Measurements from ENCODE around the gene LRIT3. TPM values are rescaled to one million over a fixed set of nuclear protein-coding genes. Genes with fewer than 3 reads are reported as not detected.
A peak's percentile ranks its signal among the peaks of the same experiment; 100 is the strongest.

The LRIT3 gene
- total and polyA plus RNA-seq, 2 of the 13 experiments (the other 11 are each of a cell fraction or from before 2014, with no cell fraction given) = 0.03 TPM; not detected in 1

DNA sequence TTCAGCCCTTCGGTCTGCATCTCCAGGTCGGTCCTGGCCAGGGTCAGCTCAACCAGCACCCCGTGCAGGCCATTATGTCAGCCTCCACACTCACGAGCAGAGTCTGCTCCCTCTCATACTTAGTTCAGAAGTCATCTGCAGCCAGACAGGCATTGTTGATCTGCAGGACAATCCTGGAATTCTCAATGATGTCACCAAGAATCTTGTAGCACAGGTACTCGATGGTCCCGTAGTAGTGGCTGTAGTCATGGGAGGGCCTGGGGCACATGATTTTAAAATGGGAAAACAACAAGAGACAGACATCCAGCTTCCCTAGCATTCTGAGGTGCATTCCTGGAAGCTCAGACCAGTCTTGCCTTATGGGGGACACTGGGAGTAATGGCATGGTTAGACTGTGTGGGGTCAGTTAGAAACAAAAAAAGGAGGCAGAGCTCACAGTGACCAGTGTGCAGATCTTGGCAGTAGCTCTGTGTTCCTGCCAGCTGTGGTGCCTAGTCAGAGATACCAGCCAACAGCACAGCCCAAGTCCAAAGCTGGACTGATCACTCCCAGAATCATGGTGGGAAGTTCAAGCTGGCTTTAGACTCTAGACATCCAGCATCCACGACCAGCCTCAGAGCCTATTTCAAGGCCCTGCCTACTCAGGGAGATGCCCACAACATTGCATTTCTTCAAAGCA lies 31.9 kb downstream of the LRIT3 start:
- H3K9me3 ChIP-seq (ENCODE audit: low read length) = no peaks in the 10 kb centered on the region
- in situ Hi-C loops (cut with HindIII; ENCODE audit: extremely low pct_ligation_motif_present, low pct_unique_long_range_greater_than_20kb) (no loop called here), intact Hi-C loops (cut with micrococcal nuclease; ENCODE audit: unreplicated experiment) (no loop called here)
- FAIRE-seq (no peak), ATAC-seq (peak; percentile 39; the same call in 1 of the 3 replicates), DNase-seq (ENCODE audit: low spot score) (no peak)
- no peaks in the 10 kb centered on the region for H4K20me1 ChIP-seq (ENCODE audit: insufficient read depth, low read length)
- no peaks in the 10 kb centered on the region for H3K4me1 ChIP-seq (ENCODE audit: insufficient read depth, low read length)
- H3K36me3 ChIP-seq (replicated peaks in 1 of 2; ENCODE audit: control insufficient read depth in 1 of 2, insufficient read depth in 2 of 2, low read length in 2 of 2) = no peaks in the 10 kb centered on the region
- POLR2A ChIA-PET = no interaction called here
- no peaks in the 10 kb centered on the region; a peak in 2 of 5 replicates for H3K27me3 ChIP-seq (ENCODE audit: control insufficient read depth in 1 of 2, insufficient read depth in 2 of 2, low read length in 2 of 2)
- no peak overlapping the region for H3K4me3 ChIP-seq (replicated peaks in 1 of 3; ENCODE audit: insufficient read depth in 1 of 3, low read depth in 2 of 3, low read length in 3 of 3)
- H3K4me2 ChIP-seq (ENCODE audit: low read depth, low read length) = no peak overlapping the region
- TF ChIP-seq ATF7 (IDR thresholded peaks at IDR 0.05) (peak; percentile 35; the same call in 1 of the 2 replicates), ATF7 (CRISPR knock-in tag; IDR thresholded peaks at IDR 0.05) (no peak)
- TF ChIP-seq, protein P1, sequence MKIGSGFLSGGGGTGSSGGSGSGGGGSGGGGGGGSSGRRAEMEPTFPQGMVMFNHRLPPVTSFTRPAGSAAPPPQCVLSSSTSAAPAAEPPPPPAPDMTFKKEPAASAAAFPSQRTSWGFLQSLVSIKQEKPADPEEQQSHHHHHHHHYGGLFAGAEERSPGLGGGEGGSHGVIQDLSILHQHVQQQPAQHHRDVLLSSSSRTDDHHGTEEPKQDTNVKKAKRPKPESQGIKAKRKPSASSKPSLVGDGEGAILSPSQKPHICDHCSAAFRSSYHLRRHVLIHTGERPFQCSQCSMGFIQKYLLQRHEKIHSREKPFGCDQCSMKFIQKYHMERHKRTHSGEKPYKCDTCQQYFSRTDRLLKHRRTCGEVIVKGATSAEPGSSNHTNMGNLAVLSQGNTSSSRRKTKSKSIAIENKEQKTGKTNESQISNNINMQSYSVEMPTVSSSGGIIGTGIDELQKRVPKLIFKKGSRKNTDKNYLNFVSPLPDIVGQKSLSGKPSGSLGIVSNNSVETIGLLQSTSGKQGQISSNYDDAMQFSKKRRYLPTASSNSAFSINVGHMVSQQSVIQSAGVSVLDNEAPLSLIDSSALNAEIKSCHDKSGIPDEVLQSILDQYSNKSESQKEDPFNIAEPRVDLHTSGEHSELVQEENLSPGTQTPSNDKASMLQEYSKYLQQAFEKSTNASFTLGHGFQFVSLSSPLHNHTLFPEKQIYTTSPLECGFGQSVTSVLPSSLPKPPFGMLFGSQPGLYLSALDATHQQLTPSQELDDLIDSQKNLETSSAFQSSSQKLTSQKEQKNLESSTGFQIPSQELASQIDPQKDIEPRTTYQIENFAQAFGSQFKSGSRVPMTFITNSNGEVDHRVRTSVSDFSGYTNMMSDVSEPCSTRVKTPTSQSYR (CRISPR knock-in tag; IDR thresholded peaks at IDR 0.05; ENCODE audit: borderline replicate concordance) = no peak
- no peaks in the 10 kb centered on the region for H3K79me2 ChIP-seq (ENCODE audit: insufficient read depth, low read length)
- WGBS (ENCODE audit: low lambda C conversion rate) = 25% methylated on average over 6 of the region's 7 CpGs
- no peak overlapping the region for H3K9ac ChIP-seq (ENCODE audit: insufficient read depth, low read depth, low read length)
- BruUV-seq (replicated peaks) = no TSS peak
- CTCF ChIA-PET (ENCODE audit: low intra/inter-chr PET ratio, low total read pairs) = no interaction called here
- no peak overlapping the region for H3K27ac ChIP-seq (ENCODE audit: extremely low read length, insufficient read depth, low read length)
- H2AFZ ChIP-seq (ENCODE audit: low read length) = no peak overlapping the region

DNA sequence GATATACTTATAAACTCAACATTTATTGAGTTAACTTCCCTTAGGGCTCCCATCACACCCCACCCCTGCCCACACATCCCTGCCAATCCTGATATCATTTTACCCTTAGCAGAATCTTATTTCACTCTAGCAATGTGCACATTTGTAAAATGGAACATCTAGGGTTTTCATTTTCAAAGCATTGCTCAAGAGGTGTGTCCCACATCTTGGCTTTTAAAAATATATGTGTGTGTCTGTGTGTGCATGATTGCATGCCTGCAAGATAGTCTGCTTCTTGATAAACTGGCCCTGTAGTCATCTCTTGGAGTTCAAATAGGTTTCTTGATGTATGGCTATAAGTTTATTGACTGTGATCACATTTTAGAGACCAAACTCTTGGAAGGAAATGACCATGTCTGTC lies 38.4 kb downstream of the LRIT3 start:
- BruUV-seq (replicated peaks) = no TSS peak
- Histone ChIP-seq H3K36me3 (replicated peaks in 1 of 2; ENCODE audit: control insufficient read depth in 1 of 2, insufficient read depth in 2 of 2, low read length in 2 of 2) (no peaks in the 10 kb centered on the region), H3K4me1 (ENCODE audit: insufficient read depth, low read length) (no peaks in the 10 kb centered on the region), H3K9me3 (ENCODE audit: low read length) (no peaks in the 10 kb centered on the region), H3K79me2 (ENCODE audit: insufficient read depth, low read length) (no peaks in the 10 kb centered on the region), H3K27me3 (ENCODE audit: control insufficient read depth in 1 of 2, insufficient read depth in 2 of 2, low read length in 2 of 2) (no peaks in the 10 kb centered on the region; a peak in 1 of 5 replicates), H3K27ac (ENCODE audit: extremely low read length, insufficient read depth, low read length) (no peak overlapping the region), H3K9ac (ENCODE audit: insufficient read depth, low read depth, low read length) (no peak overlapping the region), H2AFZ (ENCODE audit: low read length) (no peak overlapping the region), H3K4me3 (replicated peaks in 1 of 3; ENCODE audit: insufficient read depth in 1 of 3, low read depth in 2 of 3, low read length in 3 of 3) (no peak overlapping the region), H3K4me2 (ENCODE audit: low read depth, low read length) (no peak overlapping the region), H4K20me1 (ENCODE audit: insufficient read depth, low read length) (no peaks in the 10 kb centered on the region)
- no peak for DNase-seq (ENCODE audit: low spot score)
- in situ Hi-C loops (cut with HindIII; ENCODE audit: extremely low pct_ligation_motif_present, low pct_unique_long_range_greater_than_20kb) (no loop called here), intact Hi-C loops (cut with micrococcal nuclease; ENCODE audit: unreplicated experiment) (no loop called here)
- no peak for ATAC-seq
- CTCF ChIA-PET (ENCODE audit: low intra/inter-chr PET ratio, low total read pairs) = no interaction called here
- no peak for FAIRE-seq
- POLR2A ChIA-PET = no interaction called here
- TF ChIP-seq HOXD1 (CRISPR knock-in tag; IDR thresholded peaks at IDR 0.05) (no peak), NKX3-1 (CRISPR knock-in tag; IDR thresholded peaks at IDR 0.05) (no peak), ARID2 (CRISPR knock-in tag; IDR thresholded peaks at IDR 0.05; ENCODE audit: borderline replicate concordance) (no peak), ZSCAN25 (CRISPR knock-in tag; IDR thresholded peaks at IDR 0.05) (no peak), ZNF577 (CRISPR knock-in tag; IDR thresholded peaks at IDR 0.05; ENCODE audit: borderline replicate concordance, low read depth) (no peak), ZNF709 (CRISPR knock-in tag; IDR thresholded peaks at IDR 0.05) (no peak)
- TF ChIP-seq, protein P2, sequence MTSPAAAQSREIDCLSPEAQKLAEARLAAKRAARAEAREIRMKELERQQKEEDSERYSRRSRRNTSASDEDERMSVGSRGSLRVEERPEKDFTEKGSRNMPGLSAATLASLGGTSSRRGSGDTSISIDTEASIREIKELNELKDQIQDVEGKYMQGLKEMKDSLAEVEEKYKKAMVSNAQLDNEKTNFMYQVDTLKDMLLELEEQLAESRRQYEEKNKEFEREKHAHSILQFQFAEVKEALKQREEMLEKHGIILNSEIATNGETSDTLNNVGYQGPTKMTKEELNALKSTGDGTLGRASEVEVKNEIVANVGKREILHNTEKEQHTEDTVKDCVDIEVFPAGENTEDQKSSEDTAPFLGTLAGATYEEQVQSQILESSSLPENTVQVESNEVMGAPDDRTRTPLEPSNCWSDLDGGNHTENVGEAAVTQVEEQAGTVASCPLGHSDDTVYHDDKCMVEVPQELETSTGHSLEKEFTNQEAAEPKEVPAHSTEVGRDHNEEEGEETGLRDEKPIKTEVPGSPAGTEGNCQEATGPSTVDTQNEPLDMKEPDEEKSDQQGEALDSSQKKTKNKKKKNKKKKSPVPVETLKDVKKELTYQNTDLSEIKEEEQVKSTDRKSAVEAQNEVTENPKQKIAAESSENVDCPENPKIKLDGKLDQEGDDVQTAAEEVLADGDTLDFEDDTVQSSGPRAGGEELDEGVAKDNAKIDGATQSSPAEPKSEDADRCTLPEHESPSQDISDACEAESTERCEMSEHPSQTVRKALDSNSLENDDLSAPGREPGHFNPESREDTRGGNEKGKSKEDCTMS (CRISPR knock-in tag; conservative IDR thresholded peaks at IDR 0.05) = no peak

All from HepG2 (cell line).